IPS-NIHi7 (cell line): ENCODE measurements around the gene POC1A.
A peak's percentile ranks its signal among the peaks of the same experiment; 100 is the strongest.
"Not testable (repeated sequence)": the region's sequence is repeated elsewhere in the genome, so short reads cannot be mapped to it uniquely, and the experiment has no call there.

Experiments used
- DNase-seq: peaks from one replicate; pipeline ENCODE4 v3.0.0; 2012; ENCODE audit warnings: mixed read lengths; ENCODE audit errors: extremely low spot score

POC1A gene

DNA sequence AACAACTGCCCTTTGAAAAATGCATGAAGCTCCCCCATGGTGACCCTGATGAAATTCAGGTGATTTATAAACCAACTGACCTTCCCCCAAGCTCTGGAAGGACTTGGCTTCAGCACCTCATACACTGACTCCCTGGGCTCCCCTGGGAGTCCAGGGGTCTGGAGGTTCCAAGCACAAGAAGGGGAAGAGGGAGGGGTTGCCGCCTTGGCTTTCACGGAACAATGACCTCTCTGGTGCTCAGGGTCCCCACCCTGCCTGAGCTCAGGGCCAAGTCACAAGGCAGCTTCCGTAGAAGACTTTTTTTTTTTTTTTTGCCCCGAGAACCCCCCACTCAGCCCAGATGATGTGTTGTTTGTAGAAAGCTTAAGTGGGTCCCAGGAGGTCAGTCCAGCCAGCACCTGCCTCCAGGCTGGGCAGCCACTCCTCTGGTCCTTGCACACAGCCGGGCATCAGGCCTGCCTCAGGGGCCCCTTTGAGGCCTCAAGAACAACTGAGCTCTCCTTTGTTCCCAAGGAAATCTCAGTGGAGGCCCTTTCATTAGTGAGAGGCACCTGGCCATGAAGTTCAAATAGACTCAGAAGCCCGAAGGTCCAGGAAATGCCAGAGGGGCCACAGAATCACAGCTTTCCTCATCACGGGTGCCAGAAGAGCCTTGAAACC, 29.7 kb upstream of the POC1A start:
- DNase-seq: no peak

DNA sequence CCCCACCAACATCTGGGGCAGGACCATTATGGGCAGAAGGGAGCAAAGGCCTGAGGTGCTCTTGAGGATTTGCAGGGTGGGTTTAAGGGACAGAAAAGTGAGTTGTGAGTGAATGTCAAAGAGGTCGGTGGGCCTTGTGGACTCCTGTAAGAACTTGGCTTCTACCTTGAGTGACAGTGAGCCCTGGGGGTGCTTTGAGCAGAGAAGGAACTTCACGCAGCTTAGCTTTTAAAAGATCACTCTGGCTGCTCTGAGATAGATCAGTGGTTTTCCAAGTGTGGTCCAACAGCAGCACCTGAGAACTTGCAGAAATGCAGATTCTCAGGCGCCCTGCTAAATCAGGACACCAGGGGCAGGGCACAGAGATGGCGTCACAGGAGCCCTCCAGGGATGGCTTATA, 28.5 kb upstream of the POC1A start:
- no peak for DNase-seq

DNA sequence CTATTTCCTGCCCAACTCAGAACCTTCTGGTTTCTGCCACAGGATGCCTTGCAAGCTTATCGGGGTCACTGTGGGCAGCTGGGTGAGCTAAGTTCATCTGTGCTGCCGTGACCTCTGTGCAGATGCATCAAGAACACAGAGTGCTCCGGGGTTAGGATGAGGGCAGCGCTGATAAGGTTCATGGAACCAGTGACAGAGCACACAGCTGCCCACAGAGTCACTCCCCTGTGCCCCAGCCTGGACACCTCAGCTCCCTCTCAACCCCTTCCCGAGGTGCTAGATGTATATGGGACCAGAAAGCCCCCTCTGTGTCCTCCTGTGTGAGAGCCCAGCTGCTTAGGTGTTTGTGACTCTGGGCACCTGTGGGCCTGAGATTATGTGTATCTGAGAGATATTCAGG, 28.0 kb upstream of the POC1A start:
- no peak for DNase-seq

DNA sequence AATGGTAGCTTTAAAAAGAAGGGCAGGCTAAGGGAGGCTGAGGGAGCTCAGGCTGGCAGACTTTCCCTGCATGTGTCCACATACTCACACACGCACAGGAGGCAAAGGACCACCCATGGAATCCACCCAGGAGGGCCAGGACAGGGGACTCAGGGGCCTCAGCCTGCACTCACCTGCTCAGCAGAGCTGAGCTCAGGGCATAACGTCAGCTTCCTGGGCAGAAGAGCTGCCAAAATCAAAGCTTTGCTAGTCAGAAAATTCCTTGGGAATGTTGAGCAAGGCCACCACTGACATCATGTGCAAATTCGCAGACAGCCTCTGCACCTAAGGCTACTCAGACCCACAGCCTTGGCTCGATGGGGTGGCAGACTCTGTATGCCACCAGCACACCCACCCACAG, 27.3 kb upstream of the POC1A start:
- no peak for DNase-seq

DNA sequence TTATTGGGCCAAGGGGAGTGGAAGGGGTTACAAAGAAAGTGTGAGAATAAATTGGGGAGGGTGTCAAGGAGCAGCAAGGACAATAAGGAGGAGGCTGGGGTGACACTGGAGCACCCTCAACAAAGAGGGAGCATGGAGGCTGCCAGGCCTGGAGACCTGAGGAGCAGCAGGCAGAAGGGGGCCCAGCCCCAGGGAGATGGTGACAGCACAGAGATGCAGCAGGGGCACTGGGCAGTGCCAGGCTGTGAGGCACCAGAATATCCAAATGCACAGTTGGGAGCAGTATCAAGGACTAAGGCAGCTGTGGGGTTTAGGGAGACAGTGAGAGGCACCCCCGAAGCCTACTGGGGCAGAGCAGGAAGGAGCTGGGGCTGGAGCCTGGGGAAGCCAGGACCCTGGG, 24.3 kb upstream of the POC1A start:
- no peak for DNase-seq

DNA sequence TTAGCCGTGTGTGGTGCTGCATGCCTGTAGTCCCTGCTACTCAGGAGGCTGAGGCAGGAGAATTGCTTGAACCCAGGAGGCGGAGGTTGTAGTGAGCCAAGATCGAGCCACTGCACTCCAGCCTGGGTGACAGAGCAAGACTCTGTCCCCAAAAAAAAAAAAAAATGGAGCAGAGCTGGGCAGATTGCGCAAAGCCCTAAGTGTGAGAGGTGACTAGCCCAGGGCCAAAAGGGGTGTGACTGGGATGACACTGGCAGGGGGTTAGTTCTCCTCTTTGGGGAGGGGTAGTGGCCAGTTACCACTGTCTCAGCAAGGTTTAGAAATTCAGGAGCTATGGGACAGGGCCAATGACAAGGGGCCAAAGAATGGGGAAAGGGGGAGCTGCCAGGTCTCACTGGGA, 23.9 kb upstream of the POC1A start:
- DNase-seq: not testable (repeated sequence)

DNA sequence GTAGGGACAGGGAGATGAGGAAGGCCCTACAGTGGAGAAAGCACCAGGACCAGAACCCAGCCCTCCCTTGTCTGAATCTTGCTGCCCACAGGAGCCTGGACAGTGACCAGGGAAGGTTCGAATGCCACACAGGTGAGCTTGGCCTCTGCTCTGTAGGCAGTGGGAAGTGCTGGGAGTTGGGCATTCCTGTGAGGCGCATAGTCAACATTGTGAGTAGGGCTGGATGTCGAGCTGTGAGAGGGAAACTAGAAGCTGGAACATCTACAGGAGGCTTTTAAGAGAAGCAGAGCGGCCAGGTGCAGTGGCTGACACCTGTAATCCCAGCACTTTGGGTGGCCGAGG, 23.4 kb upstream of the POC1A start:
- no peak for DNase-seq

DNA sequence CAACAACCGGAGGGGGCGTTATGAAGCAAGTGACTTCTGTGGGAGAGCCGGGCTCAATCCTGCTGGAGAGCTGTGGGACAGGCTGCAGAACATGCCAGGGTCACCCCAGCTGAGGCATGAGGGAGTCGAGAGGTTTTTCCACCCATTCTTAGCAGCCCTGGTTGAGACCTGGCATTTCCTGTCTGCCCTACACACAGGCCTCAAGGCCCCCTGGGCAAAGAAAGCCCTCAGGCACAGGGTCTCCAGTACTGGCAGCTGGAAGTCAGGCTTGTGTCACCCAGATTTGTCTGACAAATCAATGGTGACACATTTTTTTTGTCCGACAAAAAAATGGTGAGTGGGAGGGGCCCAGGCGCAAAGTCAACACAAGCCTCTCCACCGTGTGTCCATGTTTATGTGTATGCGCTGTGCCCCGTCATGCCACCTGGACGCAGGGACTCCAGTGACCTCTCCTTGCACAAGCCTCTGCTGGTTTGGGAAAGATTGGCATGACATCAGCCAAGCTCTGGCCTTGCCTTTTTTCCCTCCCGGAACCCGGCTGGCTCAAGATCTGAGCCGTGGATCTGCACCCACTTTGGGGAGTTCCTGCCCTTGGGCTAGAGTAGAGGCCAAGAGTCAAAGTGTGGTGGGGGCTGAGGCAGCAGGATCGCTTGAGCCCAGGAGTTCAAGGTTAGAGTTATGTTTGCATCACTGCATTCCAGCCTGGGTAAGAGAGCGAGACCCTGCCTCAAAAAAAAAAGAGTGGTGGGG, 22.9 kb upstream of the POC1A start:
- no peak for DNase-seq

DNA sequence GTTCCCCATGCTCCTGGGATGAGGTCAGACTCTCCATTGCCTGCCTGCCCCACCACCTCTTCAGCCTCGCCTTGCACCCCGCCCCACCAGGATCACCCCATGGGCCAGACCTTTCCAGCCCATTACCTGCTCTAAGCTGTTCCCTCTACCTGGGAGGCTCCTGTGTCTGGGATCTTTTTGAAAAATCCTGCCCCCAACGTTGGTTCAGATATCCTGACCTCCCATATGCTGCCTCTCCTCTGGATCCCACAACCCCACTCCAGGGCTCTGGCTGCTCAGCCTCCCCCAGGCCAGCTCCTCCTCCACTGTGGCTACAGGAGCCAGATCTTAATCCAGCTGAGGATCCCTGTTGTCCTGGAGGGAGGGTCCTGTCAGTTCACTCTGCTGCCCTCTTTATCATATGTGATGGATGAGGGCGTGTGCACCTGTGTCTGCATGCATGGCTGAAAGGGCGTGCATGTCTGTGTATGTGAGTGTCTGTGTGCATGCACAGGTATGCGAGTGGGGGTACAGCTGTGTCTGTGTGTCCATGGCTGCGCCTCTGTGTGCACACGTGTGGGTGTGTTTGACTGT, 22.0 kb upstream of the POC1A start:
- no peak for DNase-seq

DNA sequence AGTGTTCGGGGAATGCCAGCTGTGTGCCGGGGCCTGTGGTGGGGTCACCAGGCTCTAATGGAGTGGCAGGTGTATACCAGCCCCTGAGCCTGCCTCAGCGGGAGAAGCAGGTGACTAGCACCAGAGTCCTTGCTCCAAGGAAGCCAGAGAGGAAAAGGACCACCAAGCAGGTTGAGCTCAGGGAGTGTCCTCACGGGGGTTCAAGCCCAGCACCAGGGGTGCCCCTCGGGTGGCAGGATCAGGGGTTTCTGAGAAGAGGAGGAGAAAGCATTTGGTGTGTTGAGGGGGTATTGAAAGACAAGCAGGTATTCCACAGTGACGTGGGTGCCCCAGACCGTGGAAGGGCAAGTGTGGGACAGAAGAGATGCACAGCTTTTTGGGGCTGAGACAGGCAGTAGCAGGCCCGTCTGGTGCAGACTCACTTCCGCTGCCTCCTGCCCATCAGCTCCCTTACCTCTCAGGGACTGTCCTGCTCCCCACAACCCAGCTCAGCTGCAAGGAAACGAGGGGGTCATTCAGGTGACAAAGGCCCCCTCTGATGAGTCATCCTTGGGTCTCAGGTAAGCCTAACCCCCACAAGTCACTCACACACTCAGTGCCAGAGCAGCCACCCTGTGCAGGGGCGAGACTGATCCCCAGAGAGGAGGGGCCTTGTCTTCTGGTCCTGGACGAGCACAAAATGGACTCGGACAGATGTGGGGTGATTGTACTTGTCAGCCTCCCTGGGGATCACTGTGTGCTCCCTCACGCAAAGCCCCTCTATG, 21.4 kb upstream of the POC1A start:
- DNase-seq: no peak

DNA sequence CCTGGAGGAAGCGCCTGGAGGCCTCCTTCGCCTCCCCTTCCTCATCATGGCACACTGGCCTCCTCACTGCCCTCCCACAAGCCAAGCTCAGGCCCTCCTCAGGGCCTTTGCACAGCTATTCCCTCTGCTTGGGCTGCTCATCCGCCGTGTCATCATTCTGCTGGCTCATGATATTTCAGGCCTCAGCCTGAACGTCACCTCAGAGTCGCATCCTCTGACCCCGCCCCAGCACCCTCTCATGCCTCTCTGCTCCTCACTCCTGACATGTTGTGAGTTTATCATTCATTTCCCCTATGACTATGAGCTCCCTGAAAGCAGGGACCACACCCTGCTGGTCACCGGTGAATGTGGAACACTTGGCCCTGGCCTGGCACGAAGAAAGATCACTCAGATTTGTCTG, 20.7 kb upstream of the POC1A start:
- no peak for DNase-seq

DNA sequence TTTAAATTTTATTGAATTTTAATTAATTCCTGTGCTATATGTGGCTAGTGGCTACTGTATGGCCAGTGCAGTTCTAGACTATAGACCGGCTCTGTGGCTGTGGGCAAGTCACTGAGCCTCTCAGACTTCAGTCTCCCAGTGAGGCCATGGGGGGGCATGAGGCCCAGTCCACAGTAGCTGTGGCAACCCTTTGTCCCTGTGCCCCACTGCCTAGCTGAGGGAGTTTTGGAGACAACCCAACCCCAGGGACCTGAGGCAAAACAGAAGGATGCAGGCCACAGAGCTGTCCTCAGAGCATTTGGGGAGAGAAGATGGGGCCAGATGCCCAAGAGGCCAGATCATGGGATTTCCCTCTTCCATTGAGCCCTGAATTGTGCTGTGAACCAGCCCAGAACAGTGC, 18.9 kb upstream of the POC1A start:
- no peak for DNase-seq

DNA sequence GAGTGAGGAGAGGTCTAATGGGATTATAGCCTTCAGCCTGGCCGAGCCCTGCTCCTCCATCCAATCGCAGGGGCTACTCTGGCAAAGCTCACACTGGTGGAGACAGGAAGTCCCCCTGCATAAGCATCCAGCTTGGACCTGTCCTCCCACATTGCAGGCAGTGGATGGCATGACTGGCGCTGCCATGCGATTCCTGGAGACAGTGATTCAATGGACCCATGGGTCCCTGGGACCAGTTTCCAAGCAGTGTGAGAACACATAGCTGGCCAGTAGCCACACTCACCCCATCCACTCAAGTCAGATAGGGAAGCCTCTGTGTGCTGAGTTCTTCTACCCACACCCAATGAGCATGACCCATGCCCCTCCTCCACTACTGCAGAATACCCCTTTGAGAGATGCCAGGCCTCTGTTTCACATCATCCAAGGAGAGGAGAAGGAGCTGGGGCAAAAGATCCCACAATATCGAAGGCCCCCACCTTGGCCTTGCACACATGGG, 18.1 kb upstream of the POC1A start:
- DNase-seq: no peak

DNA sequence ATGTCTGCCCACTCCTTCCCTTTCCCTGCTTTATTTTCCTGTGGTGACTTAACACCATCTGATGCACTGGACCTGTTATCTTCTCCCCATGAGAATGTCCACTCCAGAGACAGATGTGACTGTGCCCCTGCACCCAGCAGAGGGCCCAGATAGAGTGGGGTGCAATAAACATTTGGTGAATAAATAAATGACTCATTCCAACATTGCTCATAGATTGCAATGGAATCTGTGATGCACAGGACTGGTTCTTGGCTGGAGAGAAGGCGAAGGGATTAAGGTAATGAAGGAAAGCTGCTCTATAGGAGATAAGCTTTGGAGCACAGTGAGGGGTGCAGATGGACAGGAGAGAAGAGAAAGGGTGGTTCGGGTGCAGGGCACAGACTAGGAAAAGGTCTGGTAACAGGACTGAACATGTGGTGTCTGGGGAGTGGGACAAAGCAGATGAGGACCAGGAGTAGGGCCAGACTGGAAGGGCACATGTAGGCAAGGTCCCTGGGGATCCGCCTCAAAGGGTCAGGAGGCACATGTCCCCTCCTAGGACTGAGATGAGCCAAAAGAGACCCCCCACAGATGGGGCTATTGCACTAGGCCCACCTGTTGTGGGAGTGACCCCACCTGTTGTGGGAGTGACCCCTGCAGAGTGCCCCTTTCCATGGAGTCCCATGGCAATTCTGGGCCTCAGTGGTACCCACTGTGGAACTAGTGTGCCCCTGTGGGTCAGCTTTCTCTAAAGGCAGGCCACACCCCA, 17.5 kb upstream of the POC1A start:
- no peak for DNase-seq

DNA sequence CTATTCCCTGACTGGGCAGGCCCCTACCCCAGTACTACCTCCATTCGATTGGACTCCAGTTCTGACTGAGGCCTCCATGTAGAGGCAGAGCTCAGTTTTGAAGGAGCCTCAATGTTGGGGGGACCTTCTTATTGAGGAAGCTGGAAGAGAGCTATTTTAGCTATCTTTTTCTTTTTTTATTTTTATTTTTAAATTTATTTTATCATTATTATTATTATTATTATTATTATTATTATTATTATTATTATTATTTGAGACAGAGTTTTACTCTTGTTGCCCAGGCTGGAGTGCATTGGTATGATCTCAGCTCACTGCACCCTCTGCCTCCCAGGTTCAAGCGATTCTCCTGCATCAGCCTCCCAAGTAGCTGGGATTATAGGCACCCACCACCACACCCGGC, 16.0 kb upstream of the POC1A start:
- not testable (repeated sequence) for DNase-seq

DNA sequence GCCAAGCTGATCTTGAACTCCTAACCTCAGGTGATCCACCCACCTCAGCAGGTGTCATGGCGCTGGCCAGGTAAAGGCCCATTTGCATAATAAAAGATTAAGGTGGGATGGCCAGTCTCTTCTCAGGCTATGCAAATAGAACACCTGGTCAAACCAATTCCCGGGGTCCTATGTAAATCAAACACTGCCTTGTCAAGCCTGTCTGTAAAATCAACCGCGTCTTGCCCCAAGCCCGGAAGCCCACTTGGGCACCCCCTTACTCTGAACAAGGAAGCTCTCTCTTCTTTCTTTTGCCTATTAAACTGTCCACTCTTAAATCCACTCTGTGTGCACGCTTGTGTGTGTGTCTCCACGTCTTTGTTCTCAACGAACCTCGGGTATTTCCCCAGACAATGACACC, 13.0 kb upstream of the POC1A start:
- DNase-seq: peak; percentile 62

DNA sequence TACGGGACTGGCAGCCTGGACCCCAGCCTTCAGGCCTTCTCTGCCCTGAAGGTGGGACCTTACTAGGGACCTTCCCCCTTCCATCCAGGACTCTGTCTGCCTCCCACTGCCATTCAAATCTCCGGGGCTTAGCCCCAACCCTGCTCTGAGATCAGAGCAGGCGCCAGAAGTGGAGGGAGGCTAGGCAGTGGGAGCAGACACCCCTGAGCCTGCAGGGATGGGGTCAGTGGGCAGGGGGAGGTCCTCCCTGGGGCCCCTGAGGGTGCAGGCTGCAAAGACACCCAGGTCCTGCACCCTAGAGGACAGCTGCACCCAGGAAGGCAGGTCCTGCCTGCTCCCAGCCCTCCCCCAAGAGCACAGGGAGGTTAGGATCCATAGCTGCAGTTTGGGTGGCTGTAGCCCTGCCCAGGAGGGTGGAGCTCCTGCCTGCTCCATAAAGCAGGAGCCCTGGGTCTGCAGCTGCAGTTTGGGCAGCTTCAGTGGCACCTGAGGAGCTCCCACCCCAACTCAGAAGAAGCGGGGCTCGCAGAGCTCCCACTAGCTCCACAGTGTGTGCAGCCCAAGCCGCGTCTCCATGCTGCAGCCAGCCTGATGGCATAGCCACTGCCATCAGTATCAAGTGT, 8.1 kb upstream of the POC1A start:
- no peak for DNase-seq

DNA sequence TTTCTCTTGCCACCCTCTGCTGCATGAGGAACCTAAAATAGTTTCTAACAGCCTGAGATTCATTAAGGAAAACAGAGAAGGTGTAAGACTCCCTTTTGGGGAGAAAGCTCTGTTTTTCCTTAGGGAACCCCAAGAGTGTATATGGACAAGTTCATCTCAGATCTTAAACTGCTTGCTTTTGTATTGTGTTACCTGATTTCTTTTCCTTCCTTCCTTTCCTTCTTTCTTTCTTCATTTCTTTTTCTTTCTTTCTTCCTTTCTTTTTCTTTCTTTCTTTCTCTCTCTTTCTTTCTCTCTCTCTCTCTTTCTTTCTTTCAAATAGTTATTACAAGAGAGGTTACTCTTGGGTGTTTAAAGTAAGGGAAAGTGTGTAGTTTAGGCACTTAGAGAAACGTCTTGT, 5.3 kb upstream of the POC1A start:
- DNase-seq: no peak

DNA sequence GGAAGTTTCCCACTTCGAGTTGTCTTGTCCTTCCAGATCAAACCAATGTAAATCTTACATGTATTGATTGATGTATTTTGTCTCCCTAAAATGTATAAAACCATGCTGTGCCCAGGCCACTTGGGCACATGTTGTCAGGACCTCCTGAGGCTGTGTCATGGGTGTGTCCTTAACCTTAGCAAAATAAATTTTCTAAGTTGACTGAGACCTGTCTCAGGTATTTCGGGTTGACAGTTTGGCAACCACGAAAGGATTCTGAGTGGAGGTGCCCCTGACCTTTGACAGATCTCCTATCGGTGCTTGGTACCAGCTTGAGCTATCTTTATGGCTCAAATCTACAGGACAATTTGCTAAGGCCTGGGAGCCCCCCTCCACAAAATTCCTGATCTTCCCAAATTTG, 1.7 kb upstream of the POC1A start:
- no peak for DNase-seq

DNA sequence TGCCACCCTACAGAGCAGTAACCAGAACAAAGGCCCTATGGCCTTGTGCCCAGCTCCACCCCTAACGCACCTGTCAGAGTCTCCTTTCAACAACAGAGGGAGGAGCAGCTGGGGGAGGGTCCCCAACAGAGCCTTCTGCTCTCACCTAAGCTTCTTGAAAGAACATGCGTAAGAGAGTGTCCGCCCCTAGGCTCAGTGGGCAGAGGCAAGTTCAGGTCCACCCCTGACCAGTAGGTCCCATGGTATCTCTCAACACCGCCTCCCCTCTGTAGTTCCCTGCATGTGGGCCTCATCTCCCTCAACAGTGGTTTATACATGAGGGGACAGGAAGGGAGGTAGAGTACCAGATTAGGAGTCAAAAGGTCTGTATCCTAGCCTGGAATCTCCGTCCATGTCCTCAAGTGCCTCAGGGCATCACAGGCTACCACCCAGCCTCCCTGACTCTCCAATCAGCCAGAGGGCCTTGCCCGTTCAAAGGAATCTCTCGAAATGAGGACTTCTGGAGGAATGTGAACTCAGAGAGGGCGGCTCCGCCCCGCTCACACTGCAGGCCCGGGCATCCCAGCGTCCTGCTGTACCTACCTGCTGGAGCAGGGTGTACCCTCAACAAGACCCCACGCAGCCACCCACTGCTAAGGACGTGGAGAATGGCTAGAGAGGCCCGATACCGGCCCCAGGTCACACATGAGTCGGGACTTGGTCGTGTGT, 680 bp downstream of the POC1A start:
- DNase-seq: peak; percentile 48

DNA sequence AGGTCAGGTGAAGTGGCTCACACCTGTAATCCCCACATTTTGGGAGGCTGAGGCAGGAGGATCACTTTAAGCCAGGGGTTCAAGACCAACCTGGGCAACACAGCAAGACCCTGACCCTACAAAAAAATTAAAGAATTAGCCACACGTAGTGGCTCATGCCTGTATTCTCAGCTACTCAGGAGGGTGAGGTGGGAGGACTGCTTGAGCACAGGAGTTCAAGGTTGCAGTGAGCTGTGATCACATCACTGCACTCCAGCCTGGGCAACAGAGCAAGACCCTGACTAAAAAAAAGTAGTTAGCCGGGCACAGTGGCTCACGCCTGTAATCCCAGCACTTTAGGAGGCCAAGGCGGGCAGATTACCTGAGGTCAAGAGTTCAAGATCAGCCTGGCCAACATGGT, 2.2 kb downstream of the POC1A start:
- not testable (repeated sequence) for DNase-seq
